A549 (cell line): Measurements from ENCODE around the gene NANOS2. TPM values are rescaled to one million over a fixed set of nuclear protein-coding genes. Genes with fewer than 3 reads are reported as not detected.
A peak's percentile ranks its signal among the peaks of the same experiment; 100 is the strongest.

Experiments
- ATAC-seq, 2 experiments: fragments of 200-7000 bp in 1 of 2; fragments of >200 bp in 1 of 2; cut with Nextera tagmentation in 1 of 2; cut with Tn5 transposase in 1 of 2; 3 replicates each; pipeline versions ENCODE4 v1.8.0 to v1.9.1; 2018 to 2020; ENCODE audit warnings: mild to moderate bottlenecking in 1 of 2, moderate library complexity in 1 of 2
- CTCF ChIA-PET: fragments of 300-600 bp; sonication (Branson Sonifier 250); formaldehyde crosslinking; extraction: SDS; loops from one replicate; lab custom pipeline; 2021; ENCODE audit warnings: antibody characterized with exemption, inconsistent platforms; lab: Yijun Ruan, JAX
- POLR2A ChIA-PET: fragments of 350-600 bp; formaldehyde crosslinking; extraction: SDS; loops from one replicate; lab custom pipeline; 2021; ENCODE audit warnings: antibody characterized with exemption, inconsistent platforms; lab: Yijun Ruan, JAX
- DNase-seq, 2 experiments: peaks; one replicate each; pipeline versions ENCODE4 v3.0.0 to v3.0.0-alpha.2; 2011 to 2016; ENCODE audit warnings: low read depth in 1 of 2, low spot score in 1 of 2
- FAIRE-seq: peaks from 2 replicates; lab custom pipeline; 2011; peaks lifted over from hg19 to GRCh38; lab: Jason Lieb, UNC
- H3K27ac ChIP-seq, 2 experiments: fragments of >200 bp; sonication (Bioruptor Twin); formaldehyde crosslinking; 3 replicates each; pipeline ENCODE4 v1.5.1; 2016 to 2017
- H3K4me1 ChIP-seq: fragments of >200 bp; sonication (Bioruptor Twin); formaldehyde crosslinking; 3 replicates; pipeline ENCODE4 v1.6.1; 2016
- H3K4me2 ChIP-seq: fragments of >200 bp; sonication (Bioruptor Twin); formaldehyde crosslinking; 3 replicates; pipeline ENCODE4 v1.6.1; 2016
- H3K4me3 ChIP-seq: fragments of >200 bp; sonication (Bioruptor Twin); formaldehyde crosslinking; 3 replicates; pipeline ENCODE4 v1.5.1; 2016
- H3K9me3 ChIP-seq: fragments of >200 bp; sonication (Bioruptor Twin); formaldehyde crosslinking; 3 replicates; pipeline ENCODE4 v1.6.1; 2016
- BCL3 ChIP-seq: fragments of >200 bp; sonication (Bioruptor Twin); formaldehyde crosslinking; IDR thresholded peaks from 3 replicates; pipeline ENCODE4 v1.6.1; 2016
- CBX2 ChIP-seq: fragments of 200-600 bp; sonication (generic); IDR thresholded peaks from 2 replicates; pipeline ENCODE4 v1.6.1; 2016; ENCODE audit warnings: low read depth, mild to moderate bottlenecking, borderline replicate concordance
- CHD4 ChIP-seq: fragments of 200-600 bp; sonication (generic); IDR thresholded peaks from 2 replicates; pipeline ENCODE4 v1.6.1; 2016; ENCODE audit warnings: antibody characterized with exemption, mild to moderate bottlenecking, borderline replicate concordance
- CTCF ChIP-seq: fragments of >200 bp; sonication (Bioruptor Twin); formaldehyde crosslinking; IDR thresholded peaks from 3 replicates; pipeline ENCODE4 v1.5.1; 2016
- EHF ChIP-seq: fragments of 250-450 bp; sonication (Bioruptor Pico); IDR thresholded peaks from 2 replicates; pipeline ENCODE4 v1.5.0; 2020; ENCODE audit warnings: mild to moderate bottlenecking
- HDAC2 ChIP-seq: fragments of 200-600 bp; sonication (generic); IDR thresholded peaks from 2 replicates; pipeline ENCODE4 v1.6.1; 2016
- HOXB13 ChIP-seq: fragments of 250-450 bp; sonication (Bioruptor Pico); IDR thresholded peaks from 2 replicates; pipeline ENCODE4 v1.5.0; 2020; ENCODE audit warnings: low read depth, mild to moderate bottlenecking, moderate library complexity
- JUN ChIP-seq, 2 experiments: fragments of >200 bp; sonication (Bioruptor Twin); formaldehyde crosslinking; IDR thresholded peaks; 2 replicates in 1 of 2; 3 replicates in 1 of 2; pipeline ENCODE4 v1.6.1; 2016 to 2017
- KDM1A ChIP-seq: fragments of 200-600 bp; sonication (generic); IDR thresholded peaks from 2 replicates; pipeline ENCODE4 v1.6.1; 2016; ENCODE audit warnings: low read depth, mild to moderate bottlenecking
- MAFK ChIP-seq: fragments of 450-650 bp; IDR thresholded peaks from 2 replicates; pipeline ENCODE4 v1.6.1; 2014; ENCODE audit not compliant: partially characterized antibody
- MAX ChIP-seq: IDR thresholded peaks from 2 replicates; pipeline ENCODE4 v1.6.1; 2012
- PBX3 ChIP-seq: IDR thresholded peaks from 2 replicates; pipeline ENCODE4 v1.6.1; 2012
- PHF8 ChIP-seq: fragments of 200-600 bp; sonication (generic); IDR thresholded peaks from 2 replicates; pipeline ENCODE4 v1.6.1; 2016; ENCODE audit warnings: low read depth, mild to moderate bottlenecking, antibody characterized with exemption, moderate library complexity, borderline replicate concordance
- POLR2A ChIP-seq: IDR thresholded peaks from 2 replicates; pipeline ENCODE4 v1.6.1; 2012; ENCODE audit warnings: mild to moderate bottlenecking, low read length
- TFCP2L1 ChIP-seq: fragments of 250-450 bp; sonication (Bioruptor Pico); IDR thresholded peaks from 2 replicates; pipeline ENCODE4 v1.5.0; 2021; ENCODE audit warnings: mild to moderate bottlenecking
- WGBS: methylation state at CpG from one replicate; pipeline ENCODE4 v1.1.6; 2017; ENCODE audit errors: missing lambda C conversion rate; 5-methylcytosine and 5-hydroxymethylcytosine counted together
- polyA plus RNA-seq, 4 experiments: library from polyadenylated mRNA; depleted of rRNA in 3 of 4; stranded (reverse); fragments of >200 nt; fragmentation: RNase III in 1 of 4; extraction: RNeasy Plus Mini Kit Qiagen cat#74134 plus additional on column Dnase treatment in 1 of 4; gene quantifications; 2 replicates in 3 of 4; 3 replicates in 1 of 4; pipeline ENCODE4 v1.2.3, GENCODE V29; 2011 to 2017

NANOS2 gene
- polyA plus RNA-seq, 2 of the 4 experiments (the other 2 are of a cell fraction), result not detected

GRCh38 chr19:45863840-45864628 is 50.5 kb downstream of the NANOS2 start, which contains the start of gene FOXA3 (continued):
- TF ChIP-seq CTCF, result peak; percentile 96
- no peak; the same call in 1 of the 2 replicates for TF ChIP-seq MAX
- peak; percentile 89 for TF ChIP-seq HDAC2
- no peak for TF ChIP-seq CBX2
- peak; percentile 94 for TF ChIP-seq KDM1A
- 0 out of 2 replicates have a peak, but pooled peaks have one; percentile 70 for TF ChIP-seq EHF (CRISPR knock-in tag)
- peak; percentile 28; the same call in 1 of the 2 replicates for TF ChIP-seq POLR2A
- no peak for TF ChIP-seq HOXB13 (CRISPR knock-in tag)

- Histone ChIP-seq H3K27ac (peak overlapping the region; percentile 74 to 88), H3K9me3 (no peaks in the 10 kb centered on the region), H3K4me1 (peaks cover 25% of the 10 kb centered on the region), H3K4me3 (peak overlapping the region; percentile 71), H3K4me2 (peak overlapping the region; percentile 89)
- no peak for ATAC-seq
- no peak for DNase-seq
- ChIA-PET POLR2A (interaction anchor here (0.5 to 2.7 kb wide), 24 partner anchors 8 to 220 kb away, joined by 3 to 30 read pairs (median 4); partner anchors contain the start of genes CCDC61, IRF2BP1, MYPOP and SIX5), CTCF (interaction anchor here (0.6 to 11.3 kb wide), 34 partner anchors 8 to 532 kb away, joined by 3 to 315 read pairs (median 5); partner anchors contain the start of genes DMPK, IRF2BP1, MYPOP and SIX5)
- TF ChIP-seq PHF8 (no peak), CHD4 (no peak), JUN (IDR thresholded peaks at IDR 0.05) (0 out of 5 replicates have a peak, but pooled peaks of 1 of the 2 experiments have one; percentile 15), BCL3 (0 out of 3 replicates have a peak, but pooled peaks have one; percentile 32), PBX3 (no peak), POLR2A (no peak), TFCP2L1 (CRISPR knock-in tag) (no peak), MAFK (no peak)
- no peak for FAIRE-seq
- WGBS, result 6% methylated on average over 22 of the region's 22 CpGs
These were observed 51.2 kb downstream of the NANOS2 start for GRCh38 chr19:45863335-45863839.

Other genes with a start within 250 kb of the NANOS2 start
- 0.83 and 1.2 TPM in 2 replicates for gene GIPR, start 246.6 kb downstream of the NANOS2 start, polyA plus RNA-seq (2011; rRNA removed)
- 0.96 to 1.6 TPM (median 1.4 TPM) in 3 replicates for gene GIPR, start 246.6 kb downstream of the NANOS2 start, polyA plus RNA-seq (2017; fragmentation: RNase III; extraction: RNeasy Plus Mini Kit Qiagen cat#74134 plus additional on column Dnase treatment)
- gene SNRPD2, start 222.8 kb downstream of the NANOS2 start, polyA plus RNA-seq (2011; rRNA removed), result 974 and 1,002 TPM in 2 replicates
- 785 to 834 TPM (median 811 TPM) in 3 replicates for gene SNRPD2, start 222.8 kb downstream of the NANOS2 start, polyA plus RNA-seq (2017; fragmentation: RNase III; extraction: RNeasy Plus Mini Kit Qiagen cat#74134 plus additional on column Dnase treatment)
- 9.4 and 10.3 TPM in 2 replicates for gene QPCTL, start 222.1 kb downstream of the NANOS2 start, polyA plus RNA-seq (2011; rRNA removed)
- gene QPCTL, start 222.1 kb downstream of the NANOS2 start, polyA plus RNA-seq (2017; fragmentation: RNase III; extraction: RNeasy Plus Mini Kit Qiagen cat#74134 plus additional on column Dnase treatment), result 6.7 to 10.4 TPM (median 8.4 TPM) in 3 replicates
- 4.9 and 6.9 TPM in 2 replicates for gene FBXO46, start 183.9 kb downstream of the NANOS2 start, polyA plus RNA-seq (2011; rRNA removed)
- gene FBXO46, start 183.9 kb downstream of the NANOS2 start, polyA plus RNA-seq (2017; fragmentation: RNase III; extraction: RNeasy Plus Mini Kit Qiagen cat#74134 plus additional on column Dnase treatment), result 10.9 to 12.7 TPM (median 11.5 TPM) in 3 replicates
- gene MEIOSIN, start 181.3 kb downstream of the NANOS2 start, polyA plus RNA-seq (2011; rRNA removed), result 0.05 TPM in 1 of 2 replicates, not detected in the other
- 0.04 TPM in 1 of 3 replicates, not detected in the others for gene MEIOSIN, start 181.3 kb downstream of the NANOS2 start, polyA plus RNA-seq (2017; fragmentation: RNase III; extraction: RNeasy Plus Mini Kit Qiagen cat#74134 plus additional on column Dnase treatment)
- 8.9 and 10.0 TPM in 2 replicates for gene SIX5, start 145.5 kb downstream of the NANOS2 start, polyA plus RNA-seq (2011; rRNA removed)
- gene SIX5, start 145.5 kb downstream of the NANOS2 start, polyA plus RNA-seq (2017; fragmentation: RNase III; extraction: RNeasy Plus Mini Kit Qiagen cat#74134 plus additional on column Dnase treatment), result 19.6 to 24.7 TPM (median 24.7 TPM) in 3 replicates
- 12.5 and 21.6 TPM in 2 replicates for gene DMPK, start 132.3 kb downstream of the NANOS2 start, polyA plus RNA-seq (2011; rRNA removed)
- gene DMPK, start 132.3 kb downstream of the NANOS2 start, polyA plus RNA-seq (2017; fragmentation: RNase III; extraction: RNeasy Plus Mini Kit Qiagen cat#74134 plus additional on column Dnase treatment), result 46.3 to 57.5 TPM (median 56.6 TPM) in 3 replicates
- 17.1 and 17.5 TPM in 2 replicates for gene DMWD, start 121.9 kb downstream of the NANOS2 start, polyA plus RNA-seq (2011; rRNA removed)
- 29.9 to 31.3 TPM (median 29.9 TPM) in 3 replicates for gene DMWD, start 121.9 kb downstream of the NANOS2 start, polyA plus RNA-seq (2017; fragmentation: RNase III; extraction: RNeasy Plus Mini Kit Qiagen cat#74134 plus additional on column Dnase treatment)
- 0.04 TPM in 1 of 2 replicates, not detected in the other for gene RSPH6A, start 99.5 kb downstream of the NANOS2 start, polyA plus RNA-seq (2011; rRNA removed)
- 0.04 TPM in 1 of 3 replicates, not detected in the others for gene RSPH6A, start 99.5 kb downstream of the NANOS2 start, polyA plus RNA-seq (2017; fragmentation: RNase III; extraction: RNeasy Plus Mini Kit Qiagen cat#74134 plus additional on column Dnase treatment)
- 92.6 and 105 TPM in 2 replicates for gene SYMPK, start 51.6 kb downstream of the NANOS2 start, polyA plus RNA-seq (2011; rRNA removed)
- gene SYMPK, start 51.6 kb downstream of the NANOS2 start, polyA plus RNA-seq (2017; fragmentation: RNase III; extraction: RNeasy Plus Mini Kit Qiagen cat#74134 plus additional on column Dnase treatment), result 57.8 to 61.9 TPM (median 58.1 TPM) in 3 replicates
- 5.3 and 6.5 TPM in 2 replicates for gene FOXA3, start 50.5 kb downstream of the NANOS2 start, polyA plus RNA-seq (2011; rRNA removed)
- gene FOXA3, start 50.5 kb downstream of the NANOS2 start, polyA plus RNA-seq (2017; fragmentation: RNase III; extraction: RNeasy Plus Mini Kit Qiagen cat#74134 plus additional on column Dnase treatment), result 1.2 to 1.6 TPM (median 1.3 TPM) in 3 replicates
- gene IRF2BP1, start 28.6 kb downstream of the NANOS2 start, polyA plus RNA-seq (2011; rRNA removed), result 9.5 and 10.9 TPM in 2 replicates
- 20.1 to 23.1 TPM (median 21.3 TPM) in 3 replicates for gene IRF2BP1, start 28.6 kb downstream of the NANOS2 start, polyA plus RNA-seq (2017; fragmentation: RNase III; extraction: RNeasy Plus Mini Kit Qiagen cat#74134 plus additional on column Dnase treatment)
- 2.1 and 3.4 TPM in 2 replicates for gene MYPOP, start 12.2 kb downstream of the NANOS2 start, polyA plus RNA-seq (2011; rRNA removed)
- 7.9 to 10.6 TPM (median 10.5 TPM) in 3 replicates for gene MYPOP, start 12.2 kb downstream of the NANOS2 start, polyA plus RNA-seq (2017; fragmentation: RNase III; extraction: RNeasy Plus Mini Kit Qiagen cat#74134 plus additional on column Dnase treatment)
- gene NOVA2, start 59.1 kb upstream of the NANOS2 start, polyA plus RNA-seq (2011; rRNA removed), result 0.06 and 0.17 TPM in 2 replicates
- gene NOVA2, start 59.1 kb upstream of the NANOS2 start, polyA plus RNA-seq (2017; fragmentation: RNase III; extraction: RNeasy Plus Mini Kit Qiagen cat#74134 plus additional on column Dnase treatment), result 0.13 to 0.30 TPM (median 0.24 TPM) in 3 replicates
- gene CCDC61, start 80.7 kb upstream of the NANOS2 start, polyA plus RNA-seq (2011; rRNA removed), result 3.2 and 4.1 TPM in 2 replicates
- gene CCDC61, start 80.7 kb upstream of the NANOS2 start, polyA plus RNA-seq (2017; fragmentation: RNase III; extraction: RNeasy Plus Mini Kit Qiagen cat#74134 plus additional on column Dnase treatment), result 6.9 to 9.0 TPM (median 8.2 TPM) in 3 replicates
- gene PGLYRP1, start 108.3 kb upstream of the NANOS2 start, polyA plus RNA-seq (2011; rRNA removed), result not detected in 2 replicates
- not detected in 3 replicates for gene PGLYRP1, start 108.3 kb upstream of the NANOS2 start, polyA plus RNA-seq (2017; fragmentation: RNase III; extraction: RNeasy Plus Mini Kit Qiagen cat#74134 plus additional on column Dnase treatment)
- gene IGFL4, start 126.2 kb upstream of the NANOS2 start, polyA plus RNA-seq (2011; rRNA removed), result 1.7 and 2.4 TPM in 2 replicates
- gene IGFL4, start 126.2 kb upstream of the NANOS2 start, polyA plus RNA-seq (2017; fragmentation: RNase III; extraction: RNeasy Plus Mini Kit Qiagen cat#74134 plus additional on column Dnase treatment), result 1.3 to 3.1 TPM (median 2.8 TPM) in 3 replicates
- 0.16 TPM in 1 of 2 replicates, not detected in the other for gene IGFL3, start 209.9 kb upstream of the NANOS2 start, polyA plus RNA-seq (2011; rRNA removed)
- 0.44 to 1.1 TPM (median 0.66 TPM) in 3 replicates for gene IGFL3, start 209.9 kb upstream of the NANOS2 start, polyA plus RNA-seq (2017; fragmentation: RNase III; extraction: RNeasy Plus Mini Kit Qiagen cat#74134 plus additional on column Dnase treatment)
- 0.78 and 1.9 TPM in 2 replicates for gene IGFL2, start 233.5 kb upstream of the NANOS2 start, polyA plus RNA-seq (2011; rRNA removed)
- 0.21 to 1.4 TPM (median 1.1 TPM) in 3 replicates for gene IGFL2, start 233.5 kb upstream of the NANOS2 start, polyA plus RNA-seq (2017; fragmentation: RNase III; extraction: RNeasy Plus Mini Kit Qiagen cat#74134 plus additional on column Dnase treatment)